HEK293T (cell line): ENCODE data around the gene KLF1.

ENCODE experiments used
- SP1 ChIP-seq: fragments of 450-650 bp; IDR thresholded peaks from 2 replicates; pipeline ENCODE4 v1.6.1; 2017
- SUZ12 ChIP-seq: fragments of 450-650 bp; IDR thresholded peaks from 2 replicates; pipeline ENCODE4 v1.6.1; 2016; ENCODE audit warnings: mild to moderate bottlenecking

DNA sequence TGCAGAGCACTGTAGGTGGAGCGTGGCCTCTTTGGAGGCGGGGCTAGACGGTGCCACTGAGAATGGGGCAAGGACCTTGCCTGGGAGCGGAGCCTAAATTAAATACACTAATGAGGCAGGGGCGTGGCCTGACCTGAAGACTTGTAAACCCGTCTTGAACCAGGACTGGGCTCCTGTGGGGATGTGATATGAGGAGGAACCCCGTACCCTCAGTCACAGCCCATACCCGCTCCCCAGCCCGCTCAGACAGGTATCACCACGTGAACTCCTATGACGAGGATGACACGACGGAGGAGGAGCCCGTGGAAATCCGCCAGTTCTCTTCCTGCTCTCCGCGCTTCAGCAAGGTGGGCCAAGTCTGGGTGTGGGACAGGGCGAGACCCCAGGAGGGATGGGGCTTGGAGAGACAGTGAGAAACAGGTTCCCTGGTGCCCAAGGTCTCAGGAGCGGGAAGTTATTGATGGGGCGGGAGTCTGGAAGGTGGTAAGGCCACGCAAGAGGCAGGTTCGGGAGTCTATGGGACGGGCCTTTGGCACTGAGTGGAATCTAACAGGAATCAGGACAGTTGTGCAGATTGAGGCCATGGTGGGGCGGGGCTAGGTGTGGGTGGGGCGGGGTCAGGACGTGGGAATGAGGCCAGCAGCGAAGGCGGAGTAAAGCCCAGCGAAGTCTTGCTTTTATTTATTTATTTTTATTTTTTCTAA, 20.4 kb downstream of the KLF1 start:
- TF ChIP-seq SP1 (no peak), SUZ12 (no peak)
